ENCODE measurements around the gene DNASE1L2.
"Not testable (repeated sequence)": the region's sequence is repeated elsewhere in the genome, so short reads cannot be mapped to it uniquely, and the experiment has no call there.

DNASE1L2 gene
- long read RNA-seq, donor 1 = 0 reads
- long read RNA-seq, donor 2 = 0 reads
- long read RNA-seq, donor 3 = 0 reads
- long read RNA-seq, donor 4 = 0 reads
- long read RNA-seq, donor 5 = 0 reads
- long read RNA-seq, donor 6 = 0 reads
- long read RNA-seq, donor 7 = 0 reads
- long read RNA-seq, donor 8 = 0 reads

- DNase-seq = peak; percentile 64
Observed at GRCh38 chr16:2236337-2237101, at the start of gene DNASE1L2. Gene DNASE1L2, plus strand, starts transcription at chr16:2236444. Its CDS starts 373 bp downstream, at chr16:2236817.

- no peak for DNase-seq
Observed at GRCh38 chr16:2186505-2186904, 49.7 kb upstream of the DNASE1L2 start.

- DNase-seq = no peak
Observed at GRCh38 chr16:2187212-2187611, 49.0 kb upstream of the DNASE1L2 start.

- no peak for DNase-seq
Observed at GRCh38 chr16:2188395-2188794, 47.8 kb upstream of the DNASE1L2 start.

GRCh38 chr16:2189252-2189893 is 46.9 kb upstream of the DNASE1L2 start:
- no peak for DNase-seq

- no peak for DNase-seq
Observed at GRCh38 chr16:2190002-2190658, 46.1 kb upstream of the DNASE1L2 start.

GRCh38 chr16:2190659-2191445 is 45.4 kb upstream of the DNASE1L2 start:
- no peak for DNase-seq

- no peak for DNase-seq
Observed at GRCh38 chr16:2191446-2191706, 44.9 kb upstream of the DNASE1L2 start.

GRCh38 chr16:2194166-2194834 is 41.9 kb upstream of the DNASE1L2 start:
- DNase-seq = no peak

GRCh38 chr16:2194852-2195321 is 41.4 kb upstream of the DNASE1L2 start:
- peak; percentile 44 for DNase-seq

GRCh38 chr16:2195322-2196161 is 40.7 kb upstream of the DNASE1L2 start:
- DNase-seq = no peak

GRCh38 chr16:2196162-2196980 is 39.9 kb upstream of the DNASE1L2 start, which contains the start of gene CASKIN1:
Gene CASKIN1, minus strand, starts transcription at chr16:2196605. Its CDS starts 173 bp downstream, at chr16:2196432.
- no peak for DNase-seq

- no peak for DNase-seq
Observed at GRCh38 chr16:2196981-2197511, 39.2 kb upstream of the DNASE1L2 start.

- DNase-seq = no peak
Observed at GRCh38 chr16:2197765-2198164, 38.5 kb upstream of the DNASE1L2 start.

GRCh38 chr16:2198283-2198682 is 38.0 kb upstream of the DNASE1L2 start:
- no peak for DNase-seq

GRCh38 chr16:2199095-2199494 is 37.1 kb upstream of the DNASE1L2 start:
- DNase-seq = no peak

- no peak for DNase-seq
Observed at GRCh38 chr16:2199621-2200139, 36.6 kb upstream of the DNASE1L2 start.

GRCh38 chr16:2200313-2200712 is 35.9 kb upstream of the DNASE1L2 start:
- DNase-seq = no peak

- not testable (repeated sequence) for DNase-seq
Observed at GRCh38 chr16:2203119-2203688, 33.0 kb upstream of the DNASE1L2 start.

Measured in right kidney (tissue), 9 donors.